ENCODE measurements around the gene PTPN9. TPM values are rescaled to one million over a fixed set of nuclear protein-coding genes. Genes with fewer than 3 reads are reported as not detected.

PTPN9 gene
- 32.1 to 36.2 TPM (median 32.1 TPM) in 3 replicates for total RNA-seq

DNA sequence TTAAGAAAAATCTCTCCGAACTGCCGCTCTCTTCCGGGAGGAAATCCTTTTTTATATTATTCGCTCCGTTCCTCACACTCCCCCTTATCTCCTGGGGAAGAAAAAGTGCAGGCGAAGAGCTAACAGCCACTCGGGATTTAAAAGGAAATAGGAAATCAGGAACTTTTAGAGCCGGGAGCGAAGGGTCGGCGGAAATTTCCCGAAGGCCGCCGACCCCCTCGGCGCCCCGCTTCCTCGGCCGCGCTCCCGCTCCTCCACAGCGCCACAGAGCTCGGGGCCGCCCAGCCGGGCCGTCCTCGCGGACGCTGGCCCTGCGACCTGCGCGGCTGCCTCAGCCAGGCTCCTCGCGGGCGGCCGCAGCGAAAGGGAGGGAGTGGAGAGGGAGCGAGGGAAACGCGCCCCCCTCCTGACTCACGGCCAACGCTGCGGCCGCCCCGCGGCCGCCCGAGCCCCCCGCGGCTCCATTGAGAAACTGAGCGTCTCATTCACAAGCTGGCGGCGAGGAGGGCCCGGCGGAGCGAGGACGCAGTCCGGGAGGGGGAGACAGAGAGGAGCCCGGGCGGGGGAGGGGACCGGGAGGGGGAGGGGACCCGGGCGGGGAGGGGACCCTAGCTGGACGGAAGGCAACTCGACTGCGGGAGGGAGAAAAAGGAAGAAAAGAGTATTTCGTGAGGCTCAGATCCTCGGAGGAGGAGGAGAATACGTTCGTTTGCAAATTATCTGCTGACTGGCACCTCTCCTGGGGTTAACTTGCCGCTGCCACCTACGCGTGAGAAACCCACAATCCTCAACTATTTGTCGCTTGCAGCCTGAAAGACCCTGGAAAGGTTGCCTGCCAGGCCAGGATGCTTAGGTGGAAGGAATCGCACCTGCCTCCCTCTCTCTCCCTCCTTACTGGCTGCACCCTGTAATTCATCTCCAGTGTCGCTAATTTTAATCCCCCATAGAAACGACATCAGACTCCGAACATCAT is at the start of gene PTPN9:
PTPN9 (minus strand) TSS at position 368 of the 973 bp plus-strand sequence. CDS start 539 bp downstream, outside the sequence.
- no peak for TF ChIP-seq CTCF (IDR thresholded peaks at IDR 0.05; ENCODE audit: unreplicated experiment)
- peaks cover 8% of the 10 kb centered on the region for H3K4me1 Mint-ChIP-seq
- H3K9me3 Mint-ChIP-seq = no peaks in the 10 kb centered on the region
- H3K27me3 Mint-ChIP-seq (ENCODE audit: low read depth) = no peaks in the 10 kb centered on the region
- H3K27ac Mint-ChIP-seq = peak within 1 kb of the TSS; percentile 94
- peaks cover 1% of the 10 kb centered on the region for H3K36me3 Mint-ChIP-seq
- peak; percentile 70 to 80 for DNase-seq (ENCODE audit: low spot score in 2 of 2, unreplicated experiment in 2 of 2)
- H3K4me3 Mint-ChIP-seq = peak within 1 kb of the TSS; percentile 94

- no peaks in the 10 kb centered on the region for H3K27me3 Mint-ChIP-seq (ENCODE audit: low read depth)
- H3K4me3 Mint-ChIP-seq = peak within 1 kb of the TSS; percentile 91
- TF ChIP-seq CTCF (IDR thresholded peaks at IDR 0.05; ENCODE audit: unreplicated experiment) = no peak
- peak; percentile 70 to 77 for DNase-seq (ENCODE audit: low spot score in 2 of 2, unreplicated experiment in 2 of 2)
- no peaks in the 10 kb centered on the region for H3K36me3 Mint-ChIP-seq
- H3K9me3 Mint-ChIP-seq = no peaks in the 10 kb centered on the region
- H3K27ac Mint-ChIP-seq = peak within 1 kb of the TSS; percentile 97
- H3K4me1 Mint-ChIP-seq = peaks cover 7% of the 10 kb centered on the region
Measured at GRCh38 chr15:75625542-75626347, 46.6 kb upstream of the PTPN9 start, which contains the start of gene SNUPN. Gene SNUPN (minus strand): TSS chr15:75625725. CDS start chr15:75621051, 4,674 bp downstream.

- H3K9me3 Mint-ChIP-seq = no peaks in the 10 kb centered on the region
- TF ChIP-seq CTCF (IDR thresholded peaks at IDR 0.05; ENCODE audit: unreplicated experiment) = no peak
- no peaks in the 10 kb centered on the region for H3K36me3 Mint-ChIP-seq
- H3K4me1 Mint-ChIP-seq = peaks cover 7% of the 10 kb centered on the region
- H3K4me3 Mint-ChIP-seq = no peak overlapping the region
- no peaks in the 10 kb centered on the region for H3K27me3 Mint-ChIP-seq (ENCODE audit: low read depth)
- DNase-seq (ENCODE audit: low spot score in 2 of 2, unreplicated experiment in 2 of 2) = no peak
- no peak overlapping the region for H3K27ac Mint-ChIP-seq
Measured at GRCh38 chr15:75622505-75622904, 43.4 kb upstream of the PTPN9 start.

GRCh38 chr15:75620841-75621391 is 41.8 kb upstream of the PTPN9 start:
- no peak for TF ChIP-seq CTCF (IDR thresholded peaks at IDR 0.05; ENCODE audit: unreplicated experiment)
- Mint-ChIP-seq H3K36me3 (peaks cover 8% of the 10 kb centered on the region), H3K4me3 (no peak overlapping the region), H3K27ac (peak overlapping the region; percentile 62), H3K9me3 (no peaks in the 10 kb centered on the region), H3K27me3 (ENCODE audit: low read depth) (no peaks in the 10 kb centered on the region), H3K4me1 (peaks cover 1% of the 10 kb centered on the region)
- no peak for DNase-seq (ENCODE audit: low spot score in 2 of 2, unreplicated experiment in 2 of 2)

- Mint-ChIP-seq H3K9me3 (no peaks in the 10 kb centered on the region), H3K36me3 (peaks cover 12% of the 10 kb centered on the region), H3K27ac (no peak overlapping the region), H3K4me1 (no peaks in the 10 kb centered on the region), H3K27me3 (ENCODE audit: low read depth) (no peaks in the 10 kb centered on the region), H3K4me3 (no peak overlapping the region)
- no peak for TF ChIP-seq CTCF (IDR thresholded peaks at IDR 0.05; ENCODE audit: unreplicated experiment)
- no peak for DNase-seq (ENCODE audit: low spot score in 2 of 2, unreplicated experiment in 2 of 2)
Measured at GRCh38 chr15:75620058-75620820, 41.1 kb upstream of the PTPN9 start.

Measured in mesothelial cell of epicardium (in vitro differentiated cells).